Tibial nerve (tissue), 3 donors: ENCODE results near the gene ABLIM3.

ENCODE experiments used
- POLR2A ChIP-seq, 2 donors: fragments of 450-650 bp; IDR thresholded peaks; one replicate each; pipeline ENCODE4 v1.6.1; 2017; ENCODE audit warnings: antibody characterized with exemption in 2 of 2, mild to moderate bottlenecking in 2 of 2, moderate library complexity in 2 of 2
- TF ChIP-seq, protein P1 (sequence below), 5 experiments: fragments of 200-600 bp in 3 of 5; fragments of 450-650 bp in 2 of 5; sonication (generic) in 3 of 5; IDR thresholded peaks; one replicate each; pipeline ENCODE4 v1.5.1; 2016 to 2019; ENCODE audit warnings: antibody characterized with exemption in 5 of 5, mild to moderate bottlenecking in 3 of 5, moderate library complexity in 2 of 5

DNA sequence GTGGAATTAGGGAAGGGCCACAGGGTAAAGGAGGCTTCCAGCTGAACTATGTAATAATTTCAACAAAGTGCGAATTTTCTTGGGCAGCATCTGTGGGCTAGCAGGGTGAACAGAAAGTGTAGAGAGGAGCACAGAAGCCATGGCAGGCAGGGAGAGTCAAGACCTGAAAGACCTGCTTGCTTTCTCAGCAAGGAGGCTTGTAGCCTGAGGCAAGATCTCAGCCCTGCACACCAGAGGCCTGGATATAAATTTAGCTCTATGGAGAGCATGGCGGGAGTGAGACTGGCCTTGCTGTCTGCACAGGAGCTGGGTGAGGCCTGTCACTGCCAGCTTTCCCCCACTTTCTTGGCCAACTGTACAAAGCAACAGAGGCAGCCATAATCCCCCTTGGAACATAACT lies 46.3 kb upstream of the ABLIM3 start:
- TF ChIP-seq, protein P1, sequence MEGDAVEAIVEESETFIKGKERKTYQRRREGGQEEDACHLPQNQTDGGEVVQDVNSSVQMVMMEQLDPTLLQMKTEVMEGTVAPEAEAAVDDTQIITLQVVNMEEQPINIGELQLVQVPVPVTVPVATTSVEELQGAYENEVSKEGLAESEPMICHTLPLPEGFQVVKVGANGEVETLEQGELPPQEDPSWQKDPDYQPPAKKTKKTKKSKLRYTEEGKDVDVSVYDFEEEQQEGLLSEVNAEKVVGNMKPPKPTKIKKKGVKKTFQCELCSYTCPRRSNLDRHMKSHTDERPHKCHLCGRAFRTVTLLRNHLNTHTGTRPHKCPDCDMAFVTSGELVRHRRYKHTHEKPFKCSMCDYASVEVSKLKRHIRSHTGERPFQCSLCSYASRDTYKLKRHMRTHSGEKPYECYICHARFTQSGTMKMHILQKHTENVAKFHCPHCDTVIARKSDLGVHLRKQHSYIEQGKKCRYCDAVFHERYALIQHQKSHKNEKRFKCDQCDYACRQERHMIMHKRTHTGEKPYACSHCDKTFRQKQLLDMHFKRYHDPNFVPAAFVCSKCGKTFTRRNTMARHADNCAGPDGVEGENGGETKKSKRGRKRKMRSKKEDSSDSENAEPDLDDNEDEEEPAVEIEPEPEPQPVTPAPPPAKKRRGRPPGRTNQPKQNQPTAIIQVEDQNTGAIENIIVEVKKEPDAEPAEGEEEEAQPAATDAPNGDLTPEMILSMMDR (IDR thresholded peaks at IDR 0.05): no peak
- no peak for TF ChIP-seq POLR2A (IDR thresholded peaks at IDR 0.05)
